AG09319 (cell line): ENCODE results near the gene PFKM.
A peak's percentile ranks its signal among the peaks of the same experiment; 100 is the strongest.

Experiments used
- DNase-seq: peaks from one replicate; pipeline ENCODE4 v3.0.0-alpha.2; 2010; ENCODE audit warnings: low read depth; ENCODE audit errors: extremely low read depth
- CTCF ChIP-seq: IDR thresholded peaks from 2 replicates; pipeline ENCODE4 v1.5.1; 2011; ENCODE audit warnings: low read depth, mild to moderate bottlenecking, inconsistent platforms, low read length, moderate library complexity

Gene PFKM

GRCh38 chr12:48187916-48188695 is 68.9 kb downstream of the PFKM start:
- no peak for DNase-seq
- TF ChIP-seq CTCF, result no peak

GRCh38 chr12:48189331-48190125 is 70.4 kb downstream of the PFKM start:
- peak; percentile 86 for TF ChIP-seq CTCF
- DNase-seq, result no peak

- DNase-seq, result no peak
Observed at GRCh38 chr12:48191096-48191495, 71.9 kb downstream of the PFKM start.

DNA sequence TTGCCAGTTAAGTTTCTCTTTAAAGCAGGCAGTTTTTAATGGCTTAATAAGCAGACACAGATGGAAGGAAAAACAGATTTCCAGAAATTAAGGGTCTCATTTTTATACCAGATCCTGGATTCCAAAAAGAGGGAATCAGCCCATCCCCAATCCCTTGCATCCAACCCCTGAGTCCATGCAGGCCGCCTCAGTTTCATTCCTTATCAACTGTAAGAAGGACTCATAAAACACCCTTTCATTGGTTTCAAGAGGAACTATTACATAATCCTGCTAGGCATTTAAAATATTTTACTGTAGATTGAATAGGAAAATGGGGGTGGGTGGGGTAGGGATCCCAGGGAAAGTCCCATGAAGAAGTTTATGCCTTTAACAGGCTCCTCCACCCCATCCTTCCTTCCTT is 73.7 kb downstream of the PFKM start:
- TF ChIP-seq CTCF, result no peak
- DNase-seq, result no peak

More at GRCh38 chr12:48191096-48191495, 71.9 kb downstream of the PFKM start:
- TF ChIP-seq CTCF, result no peak

GRCh38 chr12:48193623-48194022 is 74.5 kb downstream of the PFKM start:
- no peak for DNase-seq
- no peak for TF ChIP-seq CTCF

DNA sequence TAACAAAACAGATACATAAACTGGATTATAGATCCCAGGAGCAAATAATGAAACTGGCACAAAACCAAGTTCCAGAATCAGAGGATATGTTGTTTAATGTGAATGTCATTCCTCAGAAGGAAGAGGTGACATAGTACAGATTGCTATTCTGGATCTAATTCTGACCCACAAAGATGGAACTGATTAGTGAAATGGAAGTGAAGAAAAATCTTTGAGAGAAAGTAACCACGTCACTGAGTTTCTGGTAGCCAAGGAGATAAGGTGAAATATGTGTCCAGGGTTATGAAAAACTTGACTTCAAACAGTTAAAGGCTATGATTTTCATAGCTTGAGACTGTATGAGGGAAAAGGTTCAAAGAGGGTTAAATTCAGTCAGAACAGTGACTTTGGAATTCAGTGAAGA is 75.6 kb downstream of the PFKM start:
- TF ChIP-seq CTCF, result no peak
- DNase-seq, result no peak
